ENCODE results near the gene SOCS7. TPM values are rescaled to one million over a fixed set of nuclear protein-coding genes. Genes with fewer than 3 reads are reported as not detected.
A peak's percentile ranks its signal among the peaks of the same experiment; 100 is the strongest.

SOCS7 gene
- total and polyA plus RNA-seq, 2 of the 4 experiments (the other 2 are of a cell fraction) = 6.5 to 6.8 TPM

DNA sequence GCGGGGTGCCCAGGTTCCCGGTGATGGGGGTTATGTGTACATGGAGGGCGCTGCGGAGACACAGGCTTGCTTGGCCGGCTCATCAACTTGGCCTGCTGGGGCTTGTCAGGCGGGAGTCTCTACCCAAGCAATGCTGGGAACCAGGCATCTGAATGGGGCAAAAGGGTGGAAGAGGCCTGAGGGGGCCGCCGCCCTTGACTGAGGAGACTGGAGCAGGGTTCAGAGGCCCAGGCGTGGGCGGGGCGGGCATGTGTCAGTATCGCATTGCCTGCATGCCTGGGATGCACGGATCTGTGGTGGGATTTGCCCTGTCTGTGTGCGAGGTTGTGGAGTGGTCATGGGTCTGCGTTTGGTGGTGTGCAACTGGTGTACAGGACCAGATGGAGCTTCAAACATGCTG is 97.7 kb downstream of the SOCS7 start:
- peak overlapping the region; percentile 45 for H3K18ac ChIP-seq (ENCODE audit: low read depth, low read length)
- H2AFZ ChIP-seq (replicated peaks; ENCODE audit: low read length, poor library complexity) = peak overlapping the region; percentile 1
- no peaks in the 10 kb centered on the region for H3K9me3 ChIP-seq (ENCODE audit: control insufficient read depth, insufficient read depth, low read length)
- intact Hi-C loops (cut with micrococcal nuclease) = no loop called here
- CTCF ChIA-PET = no interaction called here
- H2AK5ac ChIP-seq (ENCODE audit: low read depth, low read length) = peak overlapping the region; percentile 96
- no peaks in the 10 kb centered on the region for H3K27me3 ChIP-seq (ENCODE audit: control insufficient read depth, insufficient read depth, low read length)
- H3K27ac ChIP-seq (ENCODE audit: insufficient read depth, low read length) = peak overlapping the region; percentile 99
- 83% methylated on average over 7 of the region's 15 CpGs; no CpG with 5 or more reads in 1 of the 2 experiments for WGBS, 2 experiments (ENCODE audit: extremely low coverage in 2 of 2, insufficient read length in 1 of 2)
- BruUV-seq (replicated peaks) = no TSS peak
- peak overlapping the region; percentile 100 for H4K91ac ChIP-seq (ENCODE audit: insufficient read depth, low read depth, low read length)
- H3K9me1 ChIP-seq (ENCODE audit: insufficient read depth, low read length) = peaks cover 37% of the 10 kb centered on the region
- peaks cover 5% of the 10 kb centered on the region; the same call in 1 of the 2 replicates for H3K36me3 ChIP-seq (ENCODE audit: control insufficient read depth, insufficient read depth, low read length)
- in situ Hi-C loops (cut with MboI; ENCODE audit: low sequenced_read_pairs) = no loop called here
- H2AK9ac ChIP-seq (replicated peaks; ENCODE audit: low read depth, low read length, poor library complexity) = peak overlapping the region; percentile 78
- 0 out of 2 replicates have a peak overlapping the region, but pooled peaks have one; percentile 19 for H3K56ac ChIP-seq (ENCODE audit: extremely low read depth, insufficient read depth, low read length)
- peak overlapping the region; percentile 95; the same call in 2 of the 3 replicates for H2BK15ac ChIP-seq (ENCODE audit: low read depth, low read length)
- H4K5ac ChIP-seq (ENCODE audit: low read depth, low read length) = peak overlapping the region; percentile 82
- peak overlapping the region; percentile 50 for H3K14ac ChIP-seq (replicated peaks; ENCODE audit: low read depth, low read length)
- no peak for DNase-seq
- peaks cover 47% of the 10 kb centered on the region for H3K4me1 ChIP-seq (ENCODE audit: control insufficient read depth, insufficient read depth, low read length)
- H4K8ac ChIP-seq (ENCODE audit: low read depth in 2 of 2, low read length in 2 of 2) = peak overlapping the region; percentile 93 to 98
- H3K79me1 ChIP-seq (ENCODE audit: low read depth in 1 of 2, low read length in 2 of 2) = peaks cover 35 to 79% of the 10 kb centered on the region in 2 experiments
- H3K4ac ChIP-seq (ENCODE audit: low read depth, low read length) = peak overlapping the region; percentile 100
- POLR2A ChIA-PET (ENCODE audit: unreplicated experiment) = no interaction called here
- H4K20me1 ChIP-seq (ENCODE audit: insufficient read depth, low read length) = peaks cover 22% of the 10 kb centered on the region
- H3K9ac ChIP-seq (ENCODE audit: low read depth, low read length) = peak overlapping the region; percentile 54; the same call in 1 of the 2 replicates
- peak overlapping the region; percentile 98 for H2BK5ac ChIP-seq (ENCODE audit: low read depth, low read length, poor library complexity, severe bottlenecking)
- peak overlapping the region; percentile 30; the same call in 1 of the 2 replicates for H3K4me2 ChIP-seq (ENCODE audit: low read depth, low read length)
- no peak for ATAC-seq (ENCODE audit: low read depth)
- H3K4me3 ChIP-seq (ENCODE audit: insufficient read depth, low read depth, low read length) = no peak overlapping the region
- TF ChIP-seq, protein P1, sequence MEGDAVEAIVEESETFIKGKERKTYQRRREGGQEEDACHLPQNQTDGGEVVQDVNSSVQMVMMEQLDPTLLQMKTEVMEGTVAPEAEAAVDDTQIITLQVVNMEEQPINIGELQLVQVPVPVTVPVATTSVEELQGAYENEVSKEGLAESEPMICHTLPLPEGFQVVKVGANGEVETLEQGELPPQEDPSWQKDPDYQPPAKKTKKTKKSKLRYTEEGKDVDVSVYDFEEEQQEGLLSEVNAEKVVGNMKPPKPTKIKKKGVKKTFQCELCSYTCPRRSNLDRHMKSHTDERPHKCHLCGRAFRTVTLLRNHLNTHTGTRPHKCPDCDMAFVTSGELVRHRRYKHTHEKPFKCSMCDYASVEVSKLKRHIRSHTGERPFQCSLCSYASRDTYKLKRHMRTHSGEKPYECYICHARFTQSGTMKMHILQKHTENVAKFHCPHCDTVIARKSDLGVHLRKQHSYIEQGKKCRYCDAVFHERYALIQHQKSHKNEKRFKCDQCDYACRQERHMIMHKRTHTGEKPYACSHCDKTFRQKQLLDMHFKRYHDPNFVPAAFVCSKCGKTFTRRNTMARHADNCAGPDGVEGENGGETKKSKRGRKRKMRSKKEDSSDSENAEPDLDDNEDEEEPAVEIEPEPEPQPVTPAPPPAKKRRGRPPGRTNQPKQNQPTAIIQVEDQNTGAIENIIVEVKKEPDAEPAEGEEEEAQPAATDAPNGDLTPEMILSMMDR (conservative IDR thresholded peaks at IDR 0.05; ENCODE audit: low read depth, low read length) = no peak
- TF ChIP-seq NFE2L2 (IDR thresholded peaks at IDR 0.05; ENCODE audit: low read depth, low read length) (no peak), CEBPB (IDR thresholded peaks at IDR 0.05; ENCODE audit: low read depth, low read length) (no peak), RFX5 (IDR thresholded peaks at IDR 0.05; ENCODE audit: low read depth, low read length) (no peak), FOS (IDR thresholded peaks at IDR 0.05; ENCODE audit: low read depth, low read length) (no peak), RCOR1 (IDR thresholded peaks at IDR 0.05; ENCODE audit: insufficient replicate concordance, low read length) (no peak), BHLHE40 (IDR thresholded peaks at IDR 0.05; ENCODE audit: low read depth, low read length) (no peak), MXI1 (IDR thresholded peaks at IDR 0.05; ENCODE audit: borderline replicate concordance, low read depth, low read length) (no peak), POLR2A (IDR thresholded peaks at IDR 0.05; ENCODE audit: low read depth, low read length) (no peak), CHD1 (IDR thresholded peaks at IDR 0.05; ENCODE audit: low read depth, low read length) (no peak), MAFK (IDR thresholded peaks at IDR 0.05; ENCODE audit: low read depth, low read length) (no peak), MAZ (IDR thresholded peaks at IDR 0.05; ENCODE audit: borderline replicate concordance, low read depth, low read length) (no peak), RAD21 (IDR thresholded peaks at IDR 0.05; ENCODE audit: low read length) (no peak), SMC3 (IDR thresholded peaks at IDR 0.05; ENCODE audit: low read depth, low read length) (no peak)
- TF ChIP-seq, protein P2, sequence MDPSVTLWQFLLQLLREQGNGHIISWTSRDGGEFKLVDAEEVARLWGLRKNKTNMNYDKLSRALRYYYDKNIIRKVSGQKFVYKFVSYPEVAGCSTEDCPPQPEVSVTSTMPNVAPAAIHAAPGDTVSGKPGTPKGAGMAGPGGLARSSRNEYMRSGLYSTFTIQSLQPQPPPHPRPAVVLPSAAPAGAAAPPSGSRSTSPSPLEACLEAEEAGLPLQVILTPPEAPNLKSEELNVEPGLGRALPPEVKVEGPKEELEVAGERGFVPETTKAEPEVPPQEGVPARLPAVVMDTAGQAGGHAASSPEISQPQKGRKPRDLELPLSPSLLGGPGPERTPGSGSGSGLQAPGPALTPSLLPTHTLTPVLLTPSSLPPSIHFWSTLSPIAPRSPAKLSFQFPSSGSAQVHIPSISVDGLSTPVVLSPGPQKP (IDR thresholded peaks at IDR 0.05; ENCODE audit: borderline replicate concordance, low read depth, low read length) = no peak
- TF ChIP-seq, protein P3, sequence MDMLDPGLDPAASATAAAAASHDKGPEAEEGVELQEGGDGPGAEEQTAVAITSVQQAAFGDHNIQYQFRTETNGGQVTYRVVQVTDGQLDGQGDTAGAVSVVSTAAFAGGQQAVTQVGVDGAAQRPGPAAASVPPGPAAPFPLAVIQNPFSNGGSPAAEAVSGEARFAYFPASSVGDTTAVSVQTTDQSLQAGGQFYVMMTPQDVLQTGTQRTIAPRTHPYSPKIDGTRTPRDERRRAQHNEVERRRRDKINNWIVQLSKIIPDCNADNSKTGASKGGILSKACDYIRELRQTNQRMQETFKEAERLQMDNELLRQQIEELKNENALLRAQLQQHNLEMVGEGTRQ (IDR thresholded peaks at IDR 0.05; ENCODE audit: low read depth, low read length) = no peak
- peak overlapping the region; percentile 94 for H3K23ac ChIP-seq (ENCODE audit: low read depth, low read length)
- H2BK20ac ChIP-seq (ENCODE audit: low read depth, low read length) = peak overlapping the region; percentile 97
- H2BK120ac ChIP-seq (ENCODE audit: low read depth, low read length) = peak overlapping the region; percentile 98
- dilution Hi-C loops (cut with HindIII; ENCODE audit: low sequenced_read_pairs, unreplicated experiment) = no loop called here
